Testis (tissue), 3 donors: ENCODE results near the gene MAPKAPK3. TPM values are rescaled to one million over a fixed set of nuclear protein-coding genes. Genes with fewer than 3 reads are reported as not detected.
A peak's percentile ranks its signal among the peaks of the same experiment; 100 is the strongest.

Experiments used
- DNase-seq: peaks from one replicate; pipeline ENCODE4 v3.0.0-alpha.2; 2019
- H3K27ac ChIP-seq, 2 donors: fragments of 200-600 bp; sonication (generic); one replicate each; pipeline ENCODE4 v1.5.1; 2019
- H3K27me3 ChIP-seq: fragments of 200-600 bp; sonication (generic); one replicate; pipeline ENCODE4 v1.5.1; 2019
- H3K36me3 ChIP-seq: fragments of 200-600 bp; sonication (generic); one replicate; pipeline ENCODE4 v1.5.1; 2017; ENCODE audit warnings: low read depth; ENCODE audit errors: missing control alignments
- H3K4me1 ChIP-seq: fragments of 200-600 bp; sonication (generic); one replicate; pipeline ENCODE4 v1.5.1; 2019
- H3K4me3 ChIP-seq, 2 donors: fragments of 200-600 bp; sonication (generic); one replicate each; pipeline ENCODE4 v1.5.1; 2017 to 2019
- H3K9me3 ChIP-seq: fragments of 200-600 bp; sonication (generic); one replicate; pipeline ENCODE4 v1.5.1; 2017
- POLR2A ChIP-seq: fragments of 450-650 bp; IDR thresholded peaks from one replicate; pipeline ENCODE4 v1.6.1; 2017; ENCODE audit warnings: antibody characterized with exemption, mild to moderate bottlenecking, moderate library complexity
- WGBS, 2 donors: methylation state at CpG; one replicate each; pipeline ENCODE4 v1.1.5; 2018; 5-methylcytosine and 5-hydroxymethylcytosine counted together
- intact Hi-C: fragments of 100-400 bp; cut with DNase I; formaldehyde crosslinking; loops from one replicate; pipeline ENCODE4 v1.15.1; 2023; ENCODE audit warnings: low total_unique reads
- polyA plus RNA-seq: library from polyadenylated mRNA; stranded (reverse); fragments of 350-450 nt; fragmentation: Illumina TruSeq; extraction: RNeasy Lipid Tissue Mini Kit (QIAGEN cat#74804); gene quantifications from one replicate; pipeline ENCODE4 v1.2.3, GENCODE V29; 2014; ENCODE audit warnings: low read depth, low replicate concordance; ENCODE audit not compliant: insufficient read depth
- total RNA-seq, 2 donors: library from RNA; depleted of rRNA; stranded (reverse); fragments of >200 nt; gene quantifications; one replicate each; pipeline ENCODE4 v1.2.3, GENCODE V29; 2016
- TF ChIP-seq, protein P1 (sequence below), 3 experiments: fragments of 450-650 bp in 2 of 3; fragments of 200-600 bp in 1 of 3; sonication (generic) in 1 of 3; IDR thresholded peaks; one replicate each; pipeline ENCODE4 v1.5.1; 2016 to 2019; ENCODE audit warnings: antibody characterized with exemption in 3 of 3, mild to moderate bottlenecking in 2 of 3, moderate library complexity in 1 of 3

MAPKAPK3 gene
- total and polyA plus RNA-seq, 3 donors from 2014 or later: 19.1 to 27.1 (median 21.4) TPM

DNA sequence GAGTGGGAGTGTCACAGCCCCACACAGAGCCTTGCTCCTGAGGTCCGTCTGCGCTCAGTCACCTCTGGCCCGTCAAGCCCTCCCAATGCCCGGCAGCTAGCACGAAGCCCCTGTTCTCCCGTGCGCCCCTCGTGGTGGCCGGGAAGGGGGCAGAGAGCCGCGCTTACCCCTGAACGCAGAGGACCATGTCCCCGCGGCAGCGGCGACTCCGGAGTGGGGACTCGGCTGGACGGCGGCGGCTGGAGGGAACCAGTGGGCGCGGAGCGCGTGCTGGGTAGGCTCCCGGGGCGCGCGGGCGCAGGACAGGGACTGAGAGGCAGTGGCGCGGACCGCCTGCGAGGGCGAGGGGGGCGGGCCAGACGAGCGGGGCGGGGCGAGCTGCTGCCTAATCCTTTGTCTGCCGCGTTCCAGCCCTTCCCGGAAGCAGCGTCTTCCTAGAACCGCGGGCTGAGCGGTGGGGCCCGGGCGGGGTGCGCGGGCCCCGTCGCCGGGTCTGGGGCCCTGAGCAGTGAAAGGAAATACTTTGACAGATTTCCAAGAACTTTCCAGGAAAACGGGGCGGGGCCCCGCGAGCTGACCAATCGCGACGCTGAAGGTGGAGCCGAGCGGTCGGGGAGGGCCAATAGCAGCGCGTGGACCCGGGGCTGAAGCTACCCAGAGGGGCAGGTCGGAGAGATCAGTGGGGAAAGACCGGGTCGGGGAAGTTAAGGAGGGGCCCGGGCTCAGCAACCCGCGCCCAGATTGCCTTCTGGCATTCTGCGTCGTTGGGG is 5.3 kb upstream of the MAPKAPK3 start, which contains the start of gene CISH:
CISH (minus strand) TSS at position 311 of the 770 bp plus-strand sequence; CDS start at position 187, 124 bp downstream.
- H3K27ac ChIP-seq: peak within 1 kb of the TSS; percentile 76 to 84
- intact Hi-C loops: loop anchor here (5.0 kb wide), 1 partner anchor 39 kb away; no protein-coding TSS in a partner anchor

DNA sequence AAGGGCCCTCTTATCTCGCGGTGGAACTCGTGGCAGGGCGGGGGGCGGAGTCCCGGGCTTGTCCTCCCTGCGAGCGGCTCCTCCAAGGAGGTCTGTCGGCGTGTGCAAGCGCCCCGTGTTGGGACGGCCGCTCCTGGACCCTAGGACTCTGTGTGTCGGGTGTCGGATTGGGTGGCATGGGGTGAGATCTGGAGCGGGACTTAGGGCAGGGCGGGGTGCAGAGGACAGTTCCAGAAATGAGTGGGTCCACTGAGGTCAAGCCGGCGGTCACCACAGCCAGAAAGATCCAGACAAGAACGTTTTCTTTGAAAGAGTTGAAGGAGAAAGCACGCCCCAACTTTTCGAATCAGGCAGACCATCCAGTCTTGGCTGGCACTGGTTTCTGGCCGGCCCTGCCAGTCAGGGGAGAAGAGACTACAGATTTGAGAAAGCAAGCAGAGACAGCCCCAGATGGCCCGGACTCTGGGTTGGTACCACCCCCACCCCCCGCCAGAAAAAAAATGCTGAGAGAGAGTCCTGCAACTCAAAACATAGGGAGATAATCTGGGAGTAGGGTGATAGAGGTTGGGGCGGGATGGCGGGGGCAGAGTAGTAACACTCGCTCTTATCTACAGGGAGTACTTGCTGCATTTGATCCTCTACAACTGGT is 4.6 kb upstream of the MAPKAPK3 start:
- Histone ChIP-seq H3K4me1 (peaks cover 33% of the 10 kb centered on the region), H3K9me3 (no peaks in the 10 kb centered on the region), H3K27ac (peak overlapping the region; percentile 76 to 84), H3K27me3 (no peaks in the 10 kb centered on the region), H3K4me3 (peak overlapping the region; percentile 61 to 76), H3K36me3 (no peaks in the 10 kb centered on the region)
- no peak for DNase-seq
- 3 to 11% methylated on average over 19 to 29 of the region's 29 CpGs for WGBS, 2 donors
- intact Hi-C loops: loop anchor here (5.0 kb wide), 1 partner anchor 40 kb away; no protein-coding TSS in a partner anchor
- TF ChIP-seq, protein P1, sequence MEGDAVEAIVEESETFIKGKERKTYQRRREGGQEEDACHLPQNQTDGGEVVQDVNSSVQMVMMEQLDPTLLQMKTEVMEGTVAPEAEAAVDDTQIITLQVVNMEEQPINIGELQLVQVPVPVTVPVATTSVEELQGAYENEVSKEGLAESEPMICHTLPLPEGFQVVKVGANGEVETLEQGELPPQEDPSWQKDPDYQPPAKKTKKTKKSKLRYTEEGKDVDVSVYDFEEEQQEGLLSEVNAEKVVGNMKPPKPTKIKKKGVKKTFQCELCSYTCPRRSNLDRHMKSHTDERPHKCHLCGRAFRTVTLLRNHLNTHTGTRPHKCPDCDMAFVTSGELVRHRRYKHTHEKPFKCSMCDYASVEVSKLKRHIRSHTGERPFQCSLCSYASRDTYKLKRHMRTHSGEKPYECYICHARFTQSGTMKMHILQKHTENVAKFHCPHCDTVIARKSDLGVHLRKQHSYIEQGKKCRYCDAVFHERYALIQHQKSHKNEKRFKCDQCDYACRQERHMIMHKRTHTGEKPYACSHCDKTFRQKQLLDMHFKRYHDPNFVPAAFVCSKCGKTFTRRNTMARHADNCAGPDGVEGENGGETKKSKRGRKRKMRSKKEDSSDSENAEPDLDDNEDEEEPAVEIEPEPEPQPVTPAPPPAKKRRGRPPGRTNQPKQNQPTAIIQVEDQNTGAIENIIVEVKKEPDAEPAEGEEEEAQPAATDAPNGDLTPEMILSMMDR (IDR thresholded peaks at IDR 0.05): peak in 1 of 3 experiments; percentile 8
- TF ChIP-seq POLR2A: no peak

More for the DNA sequence above, 5.3 kb upstream of the MAPKAPK3 start, which contains the start of gene CISH:
- TF ChIP-seq POLR2A: no peak
- TF ChIP-seq, protein P1 (IDR thresholded peaks at IDR 0.05): peak in 2 of 3 experiments; percentile 3 to 38
- H3K4me3 ChIP-seq: peak within 1 kb of the TSS; percentile 61 to 76
- no peaks in the 10 kb centered on the region for H3K36me3 ChIP-seq
- no peaks in the 10 kb centered on the region for H3K9me3 ChIP-seq
- no peaks in the 10 kb centered on the region for H3K27me3 ChIP-seq
- peaks cover 33% of the 10 kb centered on the region for H3K4me1 ChIP-seq
- peak; percentile 95 for DNase-seq
- WGBS, 2 donors: 0 to 2% methylated on average over 21 to 71 of the region's 75 CpGs

DNA sequence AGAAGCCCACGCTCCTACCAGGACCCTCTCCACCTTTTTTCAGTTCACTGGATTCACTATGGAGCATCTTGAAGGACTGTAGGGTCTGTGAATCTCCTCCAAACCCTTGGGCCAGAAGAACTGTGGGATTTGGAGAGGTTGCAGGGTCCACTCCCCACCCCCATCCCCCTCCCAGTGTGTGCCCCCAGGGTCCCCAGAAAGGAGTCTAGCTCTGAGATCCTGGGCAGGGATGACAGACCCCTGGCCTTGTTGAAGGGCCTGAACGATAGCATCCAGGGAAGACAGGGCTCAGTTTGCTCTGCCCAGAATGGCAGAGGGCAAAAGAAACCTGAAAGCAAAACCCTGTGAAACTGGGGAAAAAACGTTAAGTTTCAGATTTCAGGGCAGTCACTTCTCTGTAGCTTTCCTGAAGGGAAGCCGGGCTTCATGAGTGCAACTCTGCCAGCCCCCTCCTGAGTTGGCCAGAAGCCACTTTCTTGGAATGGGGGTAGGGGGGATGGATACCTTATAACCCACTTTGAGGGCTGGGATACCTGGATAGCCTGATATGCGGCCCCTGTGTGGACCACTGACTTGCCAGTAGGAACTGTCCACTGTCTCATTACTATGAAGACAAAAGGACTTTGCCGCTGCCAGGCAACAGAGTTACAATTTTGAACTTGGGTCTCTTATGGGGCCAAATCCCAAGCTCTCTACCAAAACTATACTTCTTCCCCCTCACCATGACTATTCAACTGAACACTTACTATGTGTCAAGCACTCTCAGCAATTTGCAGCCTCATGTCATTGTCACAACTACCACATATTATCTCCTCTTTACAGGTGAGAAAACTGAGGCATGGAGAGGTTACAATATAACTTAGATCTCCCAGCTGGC is 3.7 kb upstream of the MAPKAPK3 start:
- Histone ChIP-seq H3K27me3 (no peaks in the 10 kb centered on the region), H3K36me3 (no peaks in the 10 kb centered on the region), H3K27ac (peak overlapping the region in 1 of 2 donors; percentile 84), H3K9me3 (no peaks in the 10 kb centered on the region), H3K4me1 (peaks cover 38% of the 10 kb centered on the region), H3K4me3 (no peak overlapping the region)
- WGBS, 2 donors: 53 to 72% methylated on average over 6 of the region's 6 CpGs
- intact Hi-C loops: loop anchor here (5.0 kb wide), 1 partner anchor 41 kb away; no protein-coding TSS in a partner anchor
- DNase-seq: no peak
- TF ChIP-seq POLR2A: no peak

DNA sequence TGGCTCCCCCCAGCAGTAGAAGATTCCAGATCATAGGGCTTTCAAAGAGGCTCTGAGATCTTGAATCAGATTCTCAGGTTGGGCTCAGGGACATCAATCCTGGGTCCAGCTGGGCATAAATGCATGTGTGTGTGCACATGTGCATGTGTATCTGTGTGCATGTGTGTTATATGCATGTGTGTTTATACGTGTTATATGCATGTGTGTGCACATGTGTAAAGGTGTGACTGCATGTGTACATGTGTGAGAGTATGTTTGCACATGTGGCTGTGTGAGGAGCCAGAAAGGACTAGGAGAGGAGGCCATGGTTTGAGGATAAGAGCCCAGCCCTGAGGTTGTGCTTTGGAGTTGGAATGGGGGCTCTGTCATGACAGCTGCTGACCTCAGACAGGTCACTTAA is 1.8 kb upstream of the MAPKAPK3 start:
- TF ChIP-seq, protein P1 (IDR thresholded peaks at IDR 0.05): no peak
- TF ChIP-seq POLR2A: no peak
- whole genome bisulfite sequencing, 2 donors: 61 to 71% methylated on average over 1 of the region's 1 CpG
- DNase-seq: no peak
- Histone ChIP-seq H3K36me3 (no peaks in the 10 kb centered on the region), H3K4me3 (no peak overlapping the region), H3K27me3 (no peaks in the 10 kb centered on the region), H3K4me1 (peaks cover 44% of the 10 kb centered on the region), H3K27ac (no peak overlapping the region), H3K9me3 (no peaks in the 10 kb centered on the region)
- intact Hi-C loops: loop anchor here (5.0 kb wide), 1 partner anchor 772 kb away; the partner anchor contains the start of gene MANF
